Breast epithelium (tissue), 4 donors: ENCODE results near the gene KRT79. TPM values are rescaled to one million over a fixed set of nuclear protein-coding genes. Genes with fewer than 3 reads are reported as not detected.

Experiments
- DNase-seq, 2 donors: peaks; one replicate each; pipeline ENCODE4 v3.0.0-alpha.2; 2019; ENCODE audit warnings: low spot score in 2 of 2
- H3K27ac ChIP-seq, 2 donors: fragments of 200-600 bp; sonication (generic) in 1 of 2; one replicate each; pipeline ENCODE4 v1.5.1; 2016 to 2019; ENCODE audit warnings: mild to moderate bottlenecking in 1 of 2
- H3K27me3 ChIP-seq, 2 donors: fragments of 200-600 bp; sonication (generic) in 1 of 2; one replicate each; pipeline versions ENCODE4 v1.5.1 to v1.6.0; 2017 to 2019; ENCODE audit warnings: control low read depth in 1 of 2, mild to moderate bottlenecking in 1 of 2
- H3K36me3 ChIP-seq: fragments of 200-600 bp; one replicate; pipeline ENCODE4 v1.5.1; 2019
- H3K4me1 ChIP-seq, 2 donors: fragments of 200-600 bp; sonication (generic); one replicate each; pipeline ENCODE4 v1.5.1; 2016 to 2019; ENCODE audit warnings: control low read depth in 1 of 2
- H3K4me3 ChIP-seq, 3 donors: fragments of 200-600 bp; sonication (generic); 1 replicate in 2 of 3; 2 replicates in 1 of 3; pipeline ENCODE4 v1.5.1; 2016 to 2019; ENCODE audit warnings: mild to moderate bottlenecking in 3 of 3, moderate library complexity in 2 of 3
- H3K9me3 ChIP-seq, 2 donors: fragments of 200-600 bp; sonication (generic) in 1 of 2; one replicate each; pipeline ENCODE4 v1.5.1; 2016 to 2019; ENCODE audit warnings: control low read depth in 1 of 2
- POLR2A ChIP-seq: fragments of 450-650 bp; IDR thresholded peaks from one replicate; pipeline ENCODE4 v1.6.1; 2016; ENCODE audit warnings: antibody characterized with exemption, mild to moderate bottlenecking, moderate library complexity
- POLR2AphosphoS5 ChIP-seq, 3 donors: sonication (generic); formaldehyde crosslinking; IDR thresholded peaks; one replicate each; pipeline ENCODE4 v1.6.1; 2017; ENCODE audit warnings: antibody characterized with exemption in 3 of 3
- intact Hi-C: fragments of 100-400 bp; cut with DNase I; formaldehyde crosslinking; loops from one replicate; pipeline ENCODE4 v1.15.1; 2023; ENCODE audit warnings: low total_unique reads
- total RNA-seq, 3 donors: library from RNA; depleted of rRNA; stranded (reverse); fragments of >200 nt; gene quantifications; one replicate each; pipeline ENCODE4 v1.1.0, GENCODE V29; 2016
- TF ChIP-seq, protein P1 (sequence below), 3 donors: fragments of 450-650 bp; IDR thresholded peaks; one replicate each; pipeline ENCODE4 v1.5.1; 2016 to 2017; ENCODE audit warnings: antibody characterized with exemption in 3 of 3, mild to moderate bottlenecking in 3 of 3, moderate library complexity in 3 of 3

KRT79 gene
- total RNA-seq, 3 donors from 2014 or later, result 0.48 to 1.3 TPM; not detected in 1

DNA sequence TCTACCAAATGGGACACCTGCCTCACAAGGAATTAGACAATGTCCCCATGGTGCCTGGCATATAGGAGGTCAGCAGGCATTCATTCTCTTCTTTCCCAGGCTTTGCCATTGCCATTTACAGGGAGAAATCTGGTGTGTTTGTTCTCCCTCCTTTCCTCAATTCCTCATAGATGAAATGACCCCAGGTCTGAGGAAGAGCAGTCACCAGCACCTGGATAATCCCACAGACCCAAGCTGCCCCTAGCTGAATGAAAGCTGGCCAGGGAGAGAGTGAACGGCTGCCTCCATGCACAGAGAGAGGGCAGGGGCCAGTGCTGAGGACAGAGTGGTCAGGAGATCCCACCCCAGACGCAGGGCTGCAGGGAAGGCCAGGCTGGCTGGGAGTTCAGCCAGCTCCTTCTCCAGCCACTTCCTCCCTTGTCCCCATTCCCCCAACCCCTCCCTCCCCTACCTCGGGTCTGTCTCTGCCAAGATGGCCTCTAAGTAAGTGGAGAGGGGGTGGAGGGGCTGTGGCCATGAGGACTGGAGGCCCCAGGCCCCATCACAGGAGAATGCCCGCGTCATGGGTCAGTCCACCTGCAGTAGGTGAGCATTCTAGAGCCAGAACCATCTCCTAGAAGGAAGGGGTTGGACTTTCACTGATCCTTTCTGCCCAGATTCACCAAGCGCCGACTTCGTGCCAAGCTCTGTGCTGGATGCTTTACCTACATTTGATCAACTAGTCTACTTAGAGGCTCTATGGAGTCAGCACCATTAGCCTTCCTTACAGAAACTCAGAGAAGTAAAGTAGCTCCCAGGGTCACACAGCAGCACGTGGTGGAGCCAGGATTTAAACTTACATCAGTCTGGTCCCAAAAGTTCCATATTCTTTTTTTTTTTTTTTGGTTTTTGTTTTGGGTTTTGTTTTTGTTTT lies 18.2 kb downstream of the KRT79 start:
- H3K27ac ChIP-seq, result no peak overlapping the region
- intact Hi-C loops, result no loop called here
- H3K4me1 ChIP-seq, result no peaks in the 10 kb centered on the region
- H3K4me3 ChIP-seq, result no peak overlapping the region
- no peak for DNase-seq
- no peak for TF ChIP-seq POLR2A
- TF ChIP-seq, protein P1, sequence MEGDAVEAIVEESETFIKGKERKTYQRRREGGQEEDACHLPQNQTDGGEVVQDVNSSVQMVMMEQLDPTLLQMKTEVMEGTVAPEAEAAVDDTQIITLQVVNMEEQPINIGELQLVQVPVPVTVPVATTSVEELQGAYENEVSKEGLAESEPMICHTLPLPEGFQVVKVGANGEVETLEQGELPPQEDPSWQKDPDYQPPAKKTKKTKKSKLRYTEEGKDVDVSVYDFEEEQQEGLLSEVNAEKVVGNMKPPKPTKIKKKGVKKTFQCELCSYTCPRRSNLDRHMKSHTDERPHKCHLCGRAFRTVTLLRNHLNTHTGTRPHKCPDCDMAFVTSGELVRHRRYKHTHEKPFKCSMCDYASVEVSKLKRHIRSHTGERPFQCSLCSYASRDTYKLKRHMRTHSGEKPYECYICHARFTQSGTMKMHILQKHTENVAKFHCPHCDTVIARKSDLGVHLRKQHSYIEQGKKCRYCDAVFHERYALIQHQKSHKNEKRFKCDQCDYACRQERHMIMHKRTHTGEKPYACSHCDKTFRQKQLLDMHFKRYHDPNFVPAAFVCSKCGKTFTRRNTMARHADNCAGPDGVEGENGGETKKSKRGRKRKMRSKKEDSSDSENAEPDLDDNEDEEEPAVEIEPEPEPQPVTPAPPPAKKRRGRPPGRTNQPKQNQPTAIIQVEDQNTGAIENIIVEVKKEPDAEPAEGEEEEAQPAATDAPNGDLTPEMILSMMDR (IDR thresholded peaks at IDR 0.05), result no peak
- TF ChIP-seq POLR2AphosphoS5 (IDR thresholded peaks at IDR 0.05), result no peak
- peaks cover 0 to 4% of the 10 kb centered on the region in 2 donors for H3K27me3 ChIP-seq
- no peaks in the 10 kb centered on the region for H3K36me3 ChIP-seq
- H3K9me3 ChIP-seq, result no peaks in the 10 kb centered on the region

DNA sequence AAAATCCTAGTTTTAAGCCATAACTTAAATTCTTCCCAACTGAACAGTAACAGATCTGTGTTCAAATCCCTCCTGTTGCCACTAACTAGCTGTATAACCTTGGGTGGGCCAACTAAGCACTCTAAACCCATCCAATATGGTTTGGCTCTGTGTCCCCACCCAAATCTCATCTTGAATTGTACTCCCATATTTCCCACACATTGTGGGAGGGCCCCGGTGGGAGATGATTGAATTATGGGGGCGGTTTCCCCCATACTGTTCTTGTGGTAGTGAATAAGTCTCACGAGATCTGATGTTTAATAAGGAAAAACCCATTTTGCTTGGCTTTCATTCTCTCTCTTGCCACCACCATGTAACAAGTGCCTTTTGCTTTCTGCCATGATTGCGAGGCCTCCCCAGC lies 18.9 kb downstream of the KRT79 start:
- intact Hi-C loops, result no loop called here
- Histone ChIP-seq H3K4me1 (no peaks in the 10 kb centered on the region), H3K27ac (no peak overlapping the region), H3K27me3 (peaks cover 0 to 4% of the 10 kb centered on the region in 2 donors), H3K36me3 (no peaks in the 10 kb centered on the region), H3K4me3 (no peak overlapping the region), H3K9me3 (no peaks in the 10 kb centered on the region)
- TF ChIP-seq, protein P1 (IDR thresholded peaks at IDR 0.05), result no peak
- TF ChIP-seq POLR2AphosphoS5 (IDR thresholded peaks at IDR 0.05), result no peak
- no peak for TF ChIP-seq POLR2A
- DNase-seq, result no peak

DNA sequence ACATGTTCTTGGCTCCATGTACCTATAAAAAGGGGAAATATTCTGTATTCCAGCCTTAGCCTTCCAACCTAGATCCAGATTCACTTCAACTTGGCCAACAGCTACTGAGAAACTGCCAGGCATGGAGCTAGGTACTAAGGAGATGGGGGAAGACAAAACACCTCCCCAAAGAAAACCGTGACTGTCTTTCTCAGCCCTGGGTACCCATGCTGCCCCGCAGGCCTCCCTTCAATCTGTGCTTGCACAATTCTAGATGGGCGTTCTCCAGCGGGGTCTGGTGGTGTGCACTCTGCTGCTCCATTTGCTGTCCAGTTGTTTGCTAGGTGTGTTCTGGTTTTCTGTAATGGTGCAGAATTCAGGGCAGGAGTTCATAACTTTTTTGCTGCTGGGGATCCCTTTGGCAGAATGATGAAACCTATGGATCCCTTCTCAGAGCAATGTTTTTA lies 19.4 kb downstream of the KRT79 start:
- Histone ChIP-seq H3K4me1 (no peaks in the 10 kb centered on the region), H3K27me3 (peaks cover 0 to 4% of the 10 kb centered on the region in 2 donors), H3K36me3 (no peaks in the 10 kb centered on the region), H3K9me3 (no peaks in the 10 kb centered on the region), H3K27ac (no peak overlapping the region), H3K4me3 (no peak overlapping the region)
- intact Hi-C loops, result no loop called here
- no peak for DNase-seq
- TF ChIP-seq, protein P1 (IDR thresholded peaks at IDR 0.05), result no peak
- TF ChIP-seq POLR2AphosphoS5 (IDR thresholded peaks at IDR 0.05) (no peak), POLR2A (no peak)

- Histone ChIP-seq H3K4me1 (no peaks in the 10 kb centered on the region), H3K9me3 (no peaks in the 10 kb centered on the region), H3K36me3 (no peaks in the 10 kb centered on the region), H3K27me3 (peaks cover 0 to 4% of the 10 kb centered on the region in 2 donors), H3K4me3 (no peak within 1 kb of the TSS), H3K27ac (no peak within 1 kb of the TSS)
- no peak for TF ChIP-seq POLR2A
- TF ChIP-seq, protein P1 (IDR thresholded peaks at IDR 0.05), result no peak
- no peak for TF ChIP-seq POLR2AphosphoS5 (IDR thresholded peaks at IDR 0.05)
- DNase-seq, result no peak
- intact Hi-C loops, result no loop called here
Observed at GRCh38 chr12:52813885-52814709, 20.0 kb downstream of the KRT79 start, which contains the start of gene KRT4. TSS of gene KRT4 (minus strand) at chr12:52814116. CDS start at chr12:52814058, 58 bp downstream.
